HG03108 (cell line): ENCODE measurements around the gene JADE3.

Experiments
- ATAC-seq: cut with Tn5 transposase; IDR thresholded peaks from one replicate; pipeline ENCODE4 v1.9.1; 2021; ENCODE audit warnings: moderate library complexity; ENCODE audit not compliant: unreplicated experiment

JADE3 gene

DNA sequence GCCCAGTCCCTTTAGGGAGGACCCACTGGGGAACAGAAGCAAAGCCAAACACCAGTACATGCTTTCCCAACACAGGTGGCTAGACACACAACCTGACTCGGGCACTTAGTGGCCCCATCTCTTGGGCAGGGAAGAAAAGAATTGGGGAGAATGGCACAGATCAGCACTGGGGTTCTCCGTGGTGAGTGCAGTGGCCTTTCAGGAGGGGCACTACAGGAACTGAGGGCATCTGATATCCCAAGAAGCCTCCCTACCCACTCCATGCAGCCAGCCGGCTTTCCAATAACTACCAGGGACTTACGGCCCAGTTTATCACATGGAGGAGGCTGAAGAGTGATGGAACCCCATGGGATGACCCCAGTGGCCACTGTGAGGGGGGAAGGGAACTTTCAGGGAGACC is 189.0 kb downstream of the JADE3 start:
- ATAC-seq = no peak
